ENCODE data around the gene LCE1A. TPM values are rescaled to one million over a fixed set of nuclear protein-coding genes. Genes with fewer than 3 reads are reported as not detected.

LCE1A gene
- polyA plus RNA-seq (2013, experiment 1 of 2), result not detected
- polyA plus RNA-seq (2013, experiment 2 of 2), result not detected

- Histone ChIP-seq H3K23ac (ENCODE audit: low read length in 2 of 2) (no peak within 1 kb of the TSS), H2BK12ac (ENCODE audit: low read length in 2 of 2) (no peak within 1 kb of the TSS), H3K14ac (ENCODE audit: low read length in 2 of 2) (no peak within 1 kb of the TSS), H3K27me3 (ENCODE audit: control insufficient read depth in 1 of 2, insufficient read depth in 1 of 2, low read length in 2 of 2) (peaks cover 0 to 9% of the 10 kb centered on the region in 2 experiments), H3K4ac (ENCODE audit: low read depth in 1 of 2, low read length in 2 of 2) (no peak within 1 kb of the TSS), H4K8ac (ENCODE audit: low read length) (no peak within 1 kb of the TSS), H2AK5ac (ENCODE audit: low read length, severe bottlenecking) (no peak within 1 kb of the TSS), H3K79me1 (replicated peaks; ENCODE audit: low read length, poor library complexity, severe bottlenecking) (no peaks in the 10 kb centered on the region), H3K27ac (ENCODE audit: low read length, poor library complexity, severe bottlenecking) (no peak within 1 kb of the TSS), H4K91ac (ENCODE audit: low read length) (no peak within 1 kb of the TSS), H3K4me2 (ENCODE audit: low read length, poor library complexity, severe bottlenecking) (no peak within 1 kb of the TSS), H3K9me3 (ENCODE audit: control insufficient read depth, low read length) (no peaks in the 10 kb centered on the region), H3K9ac (ENCODE audit: low read length) (no peak within 1 kb of the TSS), H2AFZ (ENCODE audit: low read depth, low read length) (no peak within 1 kb of the TSS), H2BK120ac (ENCODE audit: low read depth, low read length) (no peak within 1 kb of the TSS), H3K4me1 (ENCODE audit: control insufficient read depth, insufficient read depth, low read depth, low read length) (no peaks in the 10 kb centered on the region), H3K18ac (ENCODE audit: low read depth in 1 of 2, low read length in 2 of 2) (no peak within 1 kb of the TSS), H2BK15ac (ENCODE audit: low read depth, poor library complexity, severe bottlenecking) (no peak within 1 kb of the TSS), H3K4me3 (ENCODE audit: insufficient read depth in 1 of 2, low read depth in 1 of 2, low read length in 2 of 2) (no peak within 1 kb of the TSS), H2BK5ac (ENCODE audit: low read depth, low read length, poor library complexity, severe bottlenecking) (no peak within 1 kb of the TSS), H3K36me3 (ENCODE audit: control insufficient read depth in 1 of 2, insufficient read depth in 2 of 2, low read depth in 1 of 2, low read length in 2 of 2) (no peaks in the 10 kb centered on the region)
- 56% methylated on average over 2 of the region's 2 CpGs for WGBS
- DNase-seq, result no peak
Measured at GRCh38 chr1:152827173-152827572, at the start of gene LCE1A. TSS of gene LCE1A (plus strand) at chr1:152827473. CDS start at chr1:152827473, 0 bp downstream.

GRCh38 chr1:152777510-152778137, 49.6 kb upstream of the LCE1A start:
- no peaks in the 10 kb centered on the region for H3K27me3 ChIP-seq (ENCODE audit: control insufficient read depth in 1 of 2, insufficient read depth in 1 of 2, low read length in 2 of 2)
- no peak overlapping the region for H3K9ac ChIP-seq (ENCODE audit: low read length)
- WGBS, result 68% methylated on average over 4 of the region's 4 CpGs
- no peaks in the 10 kb centered on the region for H3K36me3 ChIP-seq (ENCODE audit: control insufficient read depth in 1 of 2, insufficient read depth in 2 of 2, low read depth in 1 of 2, low read length in 2 of 2)
- no peak overlapping the region for H3K4me3 ChIP-seq (ENCODE audit: insufficient read depth in 1 of 2, low read depth in 1 of 2, low read length in 2 of 2)
- no peak overlapping the region for H3K23ac ChIP-seq (ENCODE audit: low read length in 2 of 2)
- no peak overlapping the region for H3K14ac ChIP-seq (ENCODE audit: low read length in 2 of 2)
- no peak overlapping the region for H2BK12ac ChIP-seq (ENCODE audit: low read length in 2 of 2)
- H3K9me3 ChIP-seq (ENCODE audit: control insufficient read depth, low read length), result no peaks in the 10 kb centered on the region
- no peak overlapping the region for H3K18ac ChIP-seq (ENCODE audit: low read depth in 1 of 2, low read length in 2 of 2)
- no peak overlapping the region for H3K4me2 ChIP-seq (ENCODE audit: low read length, poor library complexity, severe bottlenecking)
- H2AFZ ChIP-seq (ENCODE audit: low read depth, low read length), result no peak overlapping the region
- no peak overlapping the region for H2BK15ac ChIP-seq (ENCODE audit: low read depth, poor library complexity, severe bottlenecking)
- H3K4me1 ChIP-seq (ENCODE audit: control insufficient read depth, insufficient read depth, low read depth, low read length), result no peaks in the 10 kb centered on the region
- no peak overlapping the region for H3K27ac ChIP-seq (ENCODE audit: low read length, poor library complexity, severe bottlenecking)
- H2AK5ac ChIP-seq (ENCODE audit: low read length, severe bottlenecking), result no peak overlapping the region
- H3K4ac ChIP-seq (ENCODE audit: low read depth in 1 of 2, low read length in 2 of 2), result no peak overlapping the region
- no peaks in the 10 kb centered on the region for H3K79me1 ChIP-seq (replicated peaks; ENCODE audit: low read length, poor library complexity, severe bottlenecking)
- DNase-seq, result no peak
- no peak overlapping the region for H4K91ac ChIP-seq (ENCODE audit: low read length)
- H2BK5ac ChIP-seq (ENCODE audit: low read depth, low read length, poor library complexity, severe bottlenecking), result no peak overlapping the region
- H4K8ac ChIP-seq (ENCODE audit: low read length), result no peak overlapping the region
- no peak overlapping the region for H2BK120ac ChIP-seq (ENCODE audit: low read depth, low read length)

GRCh38 chr1:152783095-152783494, 44.2 kb upstream of the LCE1A start:
- no peak overlapping the region for H4K91ac ChIP-seq (ENCODE audit: low read length)
- no peaks in the 10 kb centered on the region for H3K79me1 ChIP-seq (replicated peaks; ENCODE audit: low read length, poor library complexity, severe bottlenecking)
- no peak overlapping the region for H4K8ac ChIP-seq (ENCODE audit: low read length)
- H2AFZ ChIP-seq (ENCODE audit: low read depth, low read length), result no peak overlapping the region
- H2BK12ac ChIP-seq (ENCODE audit: low read length in 2 of 2), result no peak overlapping the region
- no peak overlapping the region for H2BK120ac ChIP-seq (ENCODE audit: low read depth, low read length)
- no peak for DNase-seq
- H3K4me1 ChIP-seq (ENCODE audit: control insufficient read depth, insufficient read depth, low read depth, low read length), result no peaks in the 10 kb centered on the region
- H3K9ac ChIP-seq (ENCODE audit: low read length), result no peak overlapping the region
- no peak overlapping the region for H3K18ac ChIP-seq (ENCODE audit: low read depth in 1 of 2, low read length in 2 of 2)
- H3K4ac ChIP-seq (ENCODE audit: low read depth in 1 of 2, low read length in 2 of 2), result no peak overlapping the region
- H3K14ac ChIP-seq (ENCODE audit: low read length in 2 of 2), result no peak overlapping the region
- H3K9me3 ChIP-seq (ENCODE audit: control insufficient read depth, low read length), result no peaks in the 10 kb centered on the region
- H2BK5ac ChIP-seq (ENCODE audit: low read depth, low read length, poor library complexity, severe bottlenecking), result no peak overlapping the region
- no peak overlapping the region for H3K4me3 ChIP-seq (ENCODE audit: insufficient read depth in 1 of 2, low read depth in 1 of 2, low read length in 2 of 2)
- no peak overlapping the region for H2BK15ac ChIP-seq (ENCODE audit: low read depth, poor library complexity, severe bottlenecking)
- no peaks in the 10 kb centered on the region for H3K36me3 ChIP-seq (ENCODE audit: control insufficient read depth in 1 of 2, insufficient read depth in 2 of 2, low read depth in 1 of 2, low read length in 2 of 2)
- no peak overlapping the region for H3K23ac ChIP-seq (ENCODE audit: low read length in 2 of 2)
- H2AK5ac ChIP-seq (ENCODE audit: low read length, severe bottlenecking), result no peak overlapping the region
- no peaks in the 10 kb centered on the region for H3K27me3 ChIP-seq (ENCODE audit: control insufficient read depth in 1 of 2, insufficient read depth in 1 of 2, low read length in 2 of 2)
- H3K27ac ChIP-seq (ENCODE audit: low read length, poor library complexity, severe bottlenecking), result no peak overlapping the region
- 58% methylated on average over 2 of the region's 2 CpGs for WGBS
- H3K4me2 ChIP-seq (ENCODE audit: low read length, poor library complexity, severe bottlenecking), result no peak overlapping the region

- Histone ChIP-seq H3K4me1 (ENCODE audit: control insufficient read depth, insufficient read depth, low read depth, low read length) (no peaks in the 10 kb centered on the region), H2BK12ac (ENCODE audit: low read length in 2 of 2) (no peak within 1 kb of the TSS), H4K8ac (ENCODE audit: low read length) (no peak within 1 kb of the TSS), H3K36me3 (ENCODE audit: control insufficient read depth in 1 of 2, insufficient read depth in 2 of 2, low read depth in 1 of 2, low read length in 2 of 2) (no peaks in the 10 kb centered on the region), H4K91ac (ENCODE audit: low read length) (no peak within 1 kb of the TSS), H2BK120ac (ENCODE audit: low read depth, low read length) (no peak within 1 kb of the TSS), H3K4me3 (ENCODE audit: insufficient read depth in 1 of 2, low read depth in 1 of 2, low read length in 2 of 2) (no peak within 1 kb of the TSS), H2BK15ac (ENCODE audit: low read depth, poor library complexity, severe bottlenecking) (no peak within 1 kb of the TSS), H3K4ac (ENCODE audit: low read depth in 1 of 2, low read length in 2 of 2) (no peak within 1 kb of the TSS), H3K4me2 (ENCODE audit: low read length, poor library complexity, severe bottlenecking) (no peak within 1 kb of the TSS), H3K9me3 (ENCODE audit: control insufficient read depth, low read length) (no peaks in the 10 kb centered on the region), H2BK5ac (ENCODE audit: low read depth, low read length, poor library complexity, severe bottlenecking) (no peak within 1 kb of the TSS), H3K14ac (ENCODE audit: low read length in 2 of 2) (no peak within 1 kb of the TSS), H3K27me3 (ENCODE audit: control insufficient read depth in 1 of 2, insufficient read depth in 1 of 2, low read length in 2 of 2) (no peaks in the 10 kb centered on the region), H3K9ac (ENCODE audit: low read length) (no peak within 1 kb of the TSS), H2AFZ (ENCODE audit: low read depth, low read length) (no peak within 1 kb of the TSS), H3K23ac (ENCODE audit: low read length in 2 of 2) (no peak within 1 kb of the TSS), H2AK5ac (ENCODE audit: low read length, severe bottlenecking) (no peak within 1 kb of the TSS), H3K79me1 (replicated peaks; ENCODE audit: low read length, poor library complexity, severe bottlenecking) (no peaks in the 10 kb centered on the region), H3K18ac (ENCODE audit: low read depth in 1 of 2, low read length in 2 of 2) (no peak within 1 kb of the TSS), H3K27ac (ENCODE audit: low read length, poor library complexity, severe bottlenecking) (no peak within 1 kb of the TSS)
- WGBS, result 38% methylated on average over 2 of the region's 2 CpGs
- DNase-seq, result no peak
Measured at GRCh38 chr1:152786077-152786476, 41.2 kb upstream of the LCE1A start, which contains the start of gene LCE1E. TSS of gene LCE1E (plus strand) at chr1:152786257. CDS start at chr1:152787300, 1,043 bp downstream.

Data from mesenchymal stem cell (in vitro differentiated cells and primary cell).